HAP-1 (cell line): Measurements from ENCODE around the gene CD86.
"Not testable (repeated sequence)": the region's sequence is repeated elsewhere in the genome, so short reads cannot be mapped to it uniquely, and the experiment has no call there.

Source experiments
- DNase-seq, 2 experiments: peaks; one replicate each; pipeline ENCODE4 v3.0.0-alpha.2; 2016 to 2020; ENCODE audit warnings: low spot score in 2 of 2
- H3K27me3 ChIP-seq: fragments of 250-450 bp; sonication (Bioruptor Pico); 2 replicates; pipeline ENCODE4 v1.5.1; 2020; ENCODE audit warnings: low read depth, mild to moderate bottlenecking, moderate library complexity
- H3K36me3 ChIP-seq: fragments of 250-450 bp; sonication (Bioruptor Pico); replicated peaks from 2 replicates; pipeline ENCODE4 v1.5.1; 2020; ENCODE audit warnings: mild to moderate bottlenecking
- H3K4me1 ChIP-seq: fragments of 250-450 bp; sonication (Bioruptor Pico); 2 replicates; pipeline ENCODE4 v1.5.1; 2020; ENCODE audit warnings: mild to moderate bottlenecking
- H3K4me3 ChIP-seq: fragments of 250-450 bp; sonication (Bioruptor Pico); 2 replicates; pipeline ENCODE4 v1.5.1; 2020; ENCODE audit warnings: mild to moderate bottlenecking, moderate library complexity
- H3K9me3 ChIP-seq: fragments of 250-450 bp; sonication (Bioruptor Pico); 2 replicates; pipeline ENCODE4 v1.5.1; 2020; ENCODE audit warnings: mild to moderate bottlenecking, moderate library complexity
- in situ Hi-C: fragments of 300-500 bp; cut with MboI; formaldehyde crosslinking; loops from 3 replicates; pipeline ENCODE4 v1.14.3; 2020; ENCODE audit warnings: low sequenced_read_pairs, inconsistent platforms, mixed read lengths

The CD86 gene

GRCh38 chr3:122030381-122031122 is 24.6 kb upstream of the CD86 start:
- in situ Hi-C loops = no loop called here
- no peak overlapping the region for H3K4me3 ChIP-seq
- DNase-seq = no peak

GRCh38 chr3:122031123-122031468 is 24.1 kb upstream of the CD86 start:
- no peak overlapping the region for H3K4me3 ChIP-seq
- no peaks in the 10 kb centered on the region for H3K4me1 ChIP-seq
- no peaks in the 10 kb centered on the region for H3K36me3 ChIP-seq
- in situ Hi-C loops = no loop called here
- DNase-seq = no peak
- no peaks in the 10 kb centered on the region for H3K27me3 ChIP-seq
- no peaks in the 10 kb centered on the region for H3K9me3 ChIP-seq

More at GRCh38 chr3:122030381-122031122, 24.6 kb upstream of the CD86 start:
- Histone ChIP-seq H3K36me3 (no peaks in the 10 kb centered on the region), H3K27me3 (no peaks in the 10 kb centered on the region), H3K9me3 (no peaks in the 10 kb centered on the region), H3K4me1 (no peaks in the 10 kb centered on the region)

GRCh38 chr3:122032531-122032930 is 22.6 kb upstream of the CD86 start:
- in situ Hi-C loops = no loop called here
- Histone ChIP-seq H3K9me3 (no peaks in the 10 kb centered on the region), H3K4me1 (no peaks in the 10 kb centered on the region), H3K4me3 (no peak overlapping the region), H3K27me3 (no peaks in the 10 kb centered on the region), H3K36me3 (no peaks in the 10 kb centered on the region)
- no peak for DNase-seq

DNA sequence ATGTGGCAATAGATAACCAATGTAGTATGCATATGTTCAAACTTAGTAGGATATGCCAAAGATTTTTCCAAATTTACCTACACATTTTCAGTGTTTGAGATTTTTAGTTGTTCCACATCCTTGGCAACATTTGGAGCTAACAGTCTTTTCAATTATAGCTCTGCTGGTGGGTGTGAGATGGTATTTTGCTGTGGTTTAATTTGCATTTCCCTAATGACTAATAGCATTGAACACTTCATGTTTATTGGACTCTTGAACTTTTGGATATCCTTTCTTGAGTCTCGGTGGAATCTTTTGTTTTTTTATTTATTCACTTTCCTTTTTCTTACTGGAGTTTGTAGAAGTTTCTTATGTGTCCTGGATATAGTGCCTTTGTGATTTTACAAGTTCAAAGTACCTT is 22.1 kb upstream of the CD86 start:
- in situ Hi-C loops = no loop called here
- DNase-seq = no peak
- Histone ChIP-seq H3K36me3 (no peaks in the 10 kb centered on the region), H3K27me3 (no peaks in the 10 kb centered on the region), H3K9me3 (no peaks in the 10 kb centered on the region), H3K4me3 (no peak overlapping the region), H3K4me1 (no peaks in the 10 kb centered on the region)

GRCh38 chr3:122047296-122047695 is 7.9 kb upstream of the CD86 start:
- DNase-seq, H3K9me3 ChIP-seq, H3K36me3 ChIP-seq, H3K4me3 ChIP-seq, H3K4me1 ChIP-seq, H3K27me3 ChIP-seq, in situ Hi-C loops: not testable (repeated sequence)

GRCh38 chr3:122047773-122048172 is 7.4 kb upstream of the CD86 start:
- H3K27me3 ChIP-seq, H3K4me1 ChIP-seq, H3K36me3 ChIP-seq, in situ Hi-C loops, H3K9me3 ChIP-seq, DNase-seq, H3K4me3 ChIP-seq: not testable (repeated sequence)

DNA sequence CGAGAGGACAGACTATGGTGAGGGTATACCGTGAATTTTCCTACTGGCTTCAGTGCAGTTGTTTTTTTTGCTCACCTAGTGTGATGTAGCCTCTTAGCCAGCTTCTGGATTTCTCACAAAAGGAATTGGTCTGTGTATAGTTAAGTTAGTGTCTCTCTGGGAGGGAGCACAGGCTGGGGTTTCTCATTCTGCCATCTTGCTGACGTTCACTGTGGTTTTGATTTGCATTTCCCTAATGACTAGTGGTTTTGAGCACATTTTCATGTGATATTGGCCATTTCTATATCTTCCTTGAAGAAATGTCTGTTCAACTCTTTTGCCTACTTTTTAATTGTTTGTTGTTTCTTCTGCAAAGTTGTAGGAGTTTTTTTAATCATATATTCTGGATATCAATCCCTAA is 2.2 kb upstream of the CD86 start:
- Histone ChIP-seq H3K4me3 (no peak overlapping the region), H3K27me3 (peaks cover 5% of the 10 kb centered on the region; the same call in 1 of the 2 replicates), H3K4me1 (no peaks in the 10 kb centered on the region), H3K36me3 (no peaks in the 10 kb centered on the region), H3K9me3 (no peaks in the 10 kb centered on the region)
- DNase-seq = no peak
- in situ Hi-C loops = no loop called here

DNA sequence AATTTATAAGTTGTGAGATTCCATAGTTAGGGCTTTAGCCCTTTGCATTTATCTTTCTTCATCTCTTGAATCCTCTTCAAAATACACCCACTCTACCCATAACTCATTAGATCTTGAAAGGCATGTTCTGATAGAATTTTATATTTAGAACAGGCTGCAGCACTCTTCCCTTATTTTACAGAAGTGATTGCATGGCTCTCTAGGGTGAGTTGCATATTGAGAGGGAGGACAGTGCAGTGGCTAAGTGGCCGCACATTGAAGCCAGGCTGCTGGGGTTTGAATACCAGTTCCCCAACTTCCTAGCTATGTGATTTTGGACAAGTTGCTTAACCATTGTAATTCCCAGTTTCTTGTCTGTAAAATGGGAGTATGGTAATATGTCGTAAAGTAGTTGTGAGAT is 2.5 kb downstream of the CD86 start:
- Histone ChIP-seq H3K27me3 (peaks cover 5% of the 10 kb centered on the region; the same call in 1 of the 2 replicates), H3K4me1 (no peaks in the 10 kb centered on the region), H3K36me3 (no peaks in the 10 kb centered on the region), H3K9me3 (no peaks in the 10 kb centered on the region), H3K4me3 (no peak overlapping the region)
- in situ Hi-C loops = no loop called here
- DNase-seq = no peak

DNA sequence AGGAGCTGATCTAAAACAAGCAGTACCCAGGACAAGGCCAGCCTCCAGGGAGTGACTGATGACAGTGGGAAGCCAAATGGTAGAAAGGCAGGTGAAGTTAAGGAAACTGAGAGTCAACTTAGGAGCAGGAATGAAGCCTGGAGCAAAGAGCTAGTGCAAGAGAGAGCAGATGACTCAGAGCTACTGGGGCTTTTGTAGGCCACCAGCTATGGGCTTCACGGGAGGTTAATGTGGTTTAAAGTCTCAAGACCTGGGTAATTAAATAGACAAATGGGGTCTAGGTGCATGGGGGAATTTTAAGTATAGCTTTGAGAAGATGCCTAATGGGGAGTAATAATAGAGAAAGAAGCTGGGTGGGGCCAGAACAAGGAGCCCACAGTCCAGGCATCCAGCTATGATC is 3.1 kb downstream of the CD86 start:
- H3K27me3 ChIP-seq = peaks cover 5% of the 10 kb centered on the region; the same call in 1 of the 2 replicates
- no peaks in the 10 kb centered on the region for H3K9me3 ChIP-seq
- no peaks in the 10 kb centered on the region for H3K36me3 ChIP-seq
- H3K4me1 ChIP-seq = no peaks in the 10 kb centered on the region
- in situ Hi-C loops = no loop called here
- H3K4me3 ChIP-seq = no peak overlapping the region
- DNase-seq = no peak

DNA sequence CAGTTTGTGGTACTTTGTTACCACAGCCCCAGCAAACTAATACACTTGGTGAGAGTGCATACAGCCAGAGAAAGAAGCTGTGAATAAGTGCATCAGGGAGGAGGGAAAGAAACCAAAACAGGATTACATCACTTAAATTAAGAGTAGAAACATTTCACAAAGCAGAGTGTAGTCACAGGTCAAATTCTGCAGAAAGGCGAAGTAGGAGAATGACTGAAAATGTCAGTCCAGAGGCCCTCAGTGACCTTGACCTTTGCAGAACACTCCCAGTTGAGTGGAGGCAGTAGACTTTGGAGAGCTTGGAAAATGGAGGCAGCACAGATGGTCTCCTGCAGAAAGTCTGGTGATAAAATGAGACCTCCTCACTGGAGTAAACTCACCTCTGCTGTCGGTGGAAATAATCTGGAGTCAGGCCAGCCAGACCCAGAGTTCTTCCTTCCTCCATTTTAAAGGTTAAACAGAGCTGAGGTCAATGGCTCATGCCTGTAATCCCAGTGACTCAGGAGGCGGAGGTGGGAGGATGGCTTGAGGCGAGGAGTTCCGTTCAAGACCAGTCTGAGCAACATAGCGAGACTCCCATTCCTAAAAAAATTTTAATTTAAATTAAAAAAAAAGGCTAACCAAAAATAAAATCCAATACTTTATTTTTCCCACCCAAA is 5.0 kb downstream of the CD86 start:
- no peaks in the 10 kb centered on the region for H3K9me3 ChIP-seq
- in situ Hi-C loops = no loop called here
- no peak overlapping the region for H3K4me3 ChIP-seq
- H3K27me3 ChIP-seq = 0 out of 2 replicates have a peak, but pooled peaks cover 4% of the 10 kb centered on the region
- no peaks in the 10 kb centered on the region for H3K36me3 ChIP-seq
- no peaks in the 10 kb centered on the region for H3K4me1 ChIP-seq
- DNase-seq = no peak

DNA sequence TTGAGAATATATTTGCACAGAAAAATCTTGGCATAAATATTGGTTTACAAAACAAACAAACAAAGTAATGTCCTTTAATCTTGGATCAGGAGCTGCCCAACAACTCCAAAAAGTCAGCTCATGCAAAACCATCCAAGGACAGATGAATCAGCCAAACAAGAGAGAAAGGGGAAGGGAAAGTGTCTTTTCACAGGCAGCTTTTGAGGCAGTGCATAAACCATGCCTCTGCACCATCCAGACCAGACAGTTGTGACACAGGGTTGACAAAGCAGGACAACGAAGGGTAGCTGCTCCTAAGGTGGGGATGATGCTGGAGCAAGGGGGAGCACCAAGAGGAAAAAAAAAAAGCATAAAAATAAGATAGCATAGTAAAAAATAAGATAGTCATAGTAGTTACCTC is 8.7 kb downstream of the CD86 start:
- Histone ChIP-seq H3K9me3 (no peaks in the 10 kb centered on the region), H3K4me1 (no peaks in the 10 kb centered on the region), H3K4me3 (no peak overlapping the region), H3K36me3 (no peaks in the 10 kb centered on the region), H3K27me3 (no peaks in the 10 kb centered on the region)
- DNase-seq = no peak
- in situ Hi-C loops = no loop called here

DNA sequence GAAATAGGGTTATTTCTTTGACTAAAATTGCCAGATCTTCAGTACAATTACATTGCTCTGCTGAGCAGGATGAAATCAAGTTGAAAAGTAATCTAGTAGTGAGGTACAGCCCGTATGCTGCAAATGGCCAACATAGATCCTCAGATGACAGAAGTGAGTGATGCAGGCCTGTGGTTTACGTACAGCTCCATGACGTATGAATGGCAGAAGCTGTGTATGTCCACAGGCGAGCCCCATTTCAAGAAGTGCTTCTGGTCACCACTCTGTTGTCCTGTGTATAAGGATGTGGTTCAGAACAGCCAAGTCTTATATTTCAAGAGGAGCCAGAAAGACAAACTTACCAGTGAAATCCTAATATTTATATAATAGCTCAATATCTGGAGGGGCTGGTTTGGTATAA is 9.2 kb downstream of the CD86 start:
- in situ Hi-C loops = no loop called here
- no peaks in the 10 kb centered on the region for H3K9me3 ChIP-seq
- H3K4me1 ChIP-seq = no peaks in the 10 kb centered on the region
- H3K36me3 ChIP-seq = no peaks in the 10 kb centered on the region
- no peaks in the 10 kb centered on the region for H3K27me3 ChIP-seq
- H3K4me3 ChIP-seq = no peak overlapping the region
- no peak for DNase-seq

GRCh38 chr3:122066331-122067213 is 11.4 kb downstream of the CD86 start:
- Histone ChIP-seq H3K4me1 (no peaks in the 10 kb centered on the region), H3K9me3 (no peaks in the 10 kb centered on the region), H3K36me3 (no peaks in the 10 kb centered on the region), H3K27me3 (no peaks in the 10 kb centered on the region), H3K4me3 (no peak overlapping the region)
- in situ Hi-C loops = no loop called here
- no peak for DNase-seq

- no peak for DNase-seq
- in situ Hi-C loops = no loop called here
- Histone ChIP-seq H3K4me1 (no peaks in the 10 kb centered on the region), H3K9me3 (no peaks in the 10 kb centered on the region), H3K4me3 (no peak overlapping the region), H3K36me3 (no peaks in the 10 kb centered on the region), H3K27me3 (no peaks in the 10 kb centered on the region)
Observed at GRCh38 chr3:122067214-122067550, 12.0 kb downstream of the CD86 start.
